ENCODE results near the gene NSMCE4A. TPM values are rescaled to one million over a fixed set of nuclear protein-coding genes. Genes with fewer than 3 reads are reported as not detected.
"Not testable (repeated sequence)": the region's sequence is repeated elsewhere in the genome, so short reads cannot be mapped to it uniquely, and the experiment has no call there.

Gene NSMCE4A
- total RNA-seq, 4 donors from 2014 or later = 65.2 to 135 (median 85.1) TPM

DNA sequence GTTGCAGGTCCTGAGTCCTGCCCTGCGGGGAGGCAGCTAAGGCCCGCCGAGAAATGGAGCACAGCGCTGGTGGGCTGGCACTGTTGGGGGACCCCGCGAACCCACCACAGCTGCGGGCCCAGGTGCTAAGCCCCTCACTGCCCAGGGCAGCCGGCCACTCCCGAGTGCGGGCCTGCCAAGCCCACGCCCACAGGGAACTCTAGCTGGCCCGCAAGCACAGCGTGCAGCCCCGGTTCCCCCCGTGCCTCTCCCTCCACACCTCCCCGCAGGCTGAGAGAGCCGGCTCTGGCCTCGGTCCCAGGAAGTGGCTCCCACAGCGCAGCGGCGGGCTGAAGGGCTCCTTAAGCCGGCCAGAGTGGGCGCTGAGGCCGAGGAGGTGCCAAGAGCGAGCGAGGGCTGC lies 3.5 kb upstream of the NSMCE4A start:
- no peaks in the 10 kb centered on the region for H3K27me3 ChIP-seq
- no peak overlapping the region for H3K4me3 ChIP-seq
- H3K4me1 ChIP-seq = peaks cover 2 to 17% (median 10%) of the 10 kb centered on the region in 3 donors
- WGBS, 2 donors (ENCODE audit: low coverage in 1 of 2) = 100% methylated on average over 2 of the region's 26 CpGs; no CpG with 5 or more reads in 1 of the 2 donors
- H3K27ac ChIP-seq = no peak overlapping the region
- no peaks in the 10 kb centered on the region for H3K36me3 ChIP-seq
- TF ChIP-seq POLR2AphosphoS5 (IDR thresholded peaks at IDR 0.05) = no peak
- no peak for TF ChIP-seq POLR2A (IDR thresholded peaks at IDR 0.05)
- no peak for TF ChIP-seq EP300 (IDR thresholded peaks at IDR 0.05)
- TF ChIP-seq, protein P1, sequence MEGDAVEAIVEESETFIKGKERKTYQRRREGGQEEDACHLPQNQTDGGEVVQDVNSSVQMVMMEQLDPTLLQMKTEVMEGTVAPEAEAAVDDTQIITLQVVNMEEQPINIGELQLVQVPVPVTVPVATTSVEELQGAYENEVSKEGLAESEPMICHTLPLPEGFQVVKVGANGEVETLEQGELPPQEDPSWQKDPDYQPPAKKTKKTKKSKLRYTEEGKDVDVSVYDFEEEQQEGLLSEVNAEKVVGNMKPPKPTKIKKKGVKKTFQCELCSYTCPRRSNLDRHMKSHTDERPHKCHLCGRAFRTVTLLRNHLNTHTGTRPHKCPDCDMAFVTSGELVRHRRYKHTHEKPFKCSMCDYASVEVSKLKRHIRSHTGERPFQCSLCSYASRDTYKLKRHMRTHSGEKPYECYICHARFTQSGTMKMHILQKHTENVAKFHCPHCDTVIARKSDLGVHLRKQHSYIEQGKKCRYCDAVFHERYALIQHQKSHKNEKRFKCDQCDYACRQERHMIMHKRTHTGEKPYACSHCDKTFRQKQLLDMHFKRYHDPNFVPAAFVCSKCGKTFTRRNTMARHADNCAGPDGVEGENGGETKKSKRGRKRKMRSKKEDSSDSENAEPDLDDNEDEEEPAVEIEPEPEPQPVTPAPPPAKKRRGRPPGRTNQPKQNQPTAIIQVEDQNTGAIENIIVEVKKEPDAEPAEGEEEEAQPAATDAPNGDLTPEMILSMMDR (IDR thresholded peaks at IDR 0.05) = no peak
- ATAC-seq = no peak
- no peaks in the 10 kb centered on the region for H3K9me3 ChIP-seq

DNA sequence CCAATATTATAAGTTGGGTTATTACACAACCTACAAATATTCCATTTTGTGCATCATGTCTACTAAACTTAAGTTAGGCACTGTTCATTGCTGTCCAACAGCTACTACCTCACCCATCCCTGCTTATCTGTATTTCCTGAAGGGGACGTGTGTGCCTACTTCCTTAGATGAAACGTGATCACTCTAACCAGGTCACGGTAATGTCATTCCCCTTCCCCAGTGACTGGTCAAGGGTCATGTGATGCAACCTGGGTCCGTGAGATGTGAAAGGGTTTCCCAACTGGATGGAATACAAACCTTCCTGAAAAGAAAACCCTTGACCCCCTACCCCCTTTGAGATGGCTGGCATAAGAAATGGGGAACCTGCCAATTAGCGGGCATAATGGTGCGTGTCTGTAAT lies 1.6 kb upstream of the NSMCE4A start:
- peaks cover 0 to 9% of the 10 kb centered on the region in 2 donors for H3K36me3 ChIP-seq
- no peak overlapping the region for H3K27ac ChIP-seq
- no peak for ATAC-seq
- no peak overlapping the region for H3K4me3 ChIP-seq
- peaks cover 4 to 35% (median 22%) of the 10 kb centered on the region in 3 donors for H3K4me1 ChIP-seq
- no peaks in the 10 kb centered on the region for H3K9me3 ChIP-seq
- TF ChIP-seq POLR2A (IDR thresholded peaks at IDR 0.05) (no peak), POLR2AphosphoS5 (IDR thresholded peaks at IDR 0.05) (no peak), EP300 (IDR thresholded peaks at IDR 0.05) (no peak)
- TF ChIP-seq, protein P1 (IDR thresholded peaks at IDR 0.05) = no peak
- 84 to 92% methylated on average over 4 of the region's 6 CpGs for WGBS, 2 donors (ENCODE audit: low coverage in 1 of 2)
- H3K27me3 ChIP-seq = no peaks in the 10 kb centered on the region

DNA sequence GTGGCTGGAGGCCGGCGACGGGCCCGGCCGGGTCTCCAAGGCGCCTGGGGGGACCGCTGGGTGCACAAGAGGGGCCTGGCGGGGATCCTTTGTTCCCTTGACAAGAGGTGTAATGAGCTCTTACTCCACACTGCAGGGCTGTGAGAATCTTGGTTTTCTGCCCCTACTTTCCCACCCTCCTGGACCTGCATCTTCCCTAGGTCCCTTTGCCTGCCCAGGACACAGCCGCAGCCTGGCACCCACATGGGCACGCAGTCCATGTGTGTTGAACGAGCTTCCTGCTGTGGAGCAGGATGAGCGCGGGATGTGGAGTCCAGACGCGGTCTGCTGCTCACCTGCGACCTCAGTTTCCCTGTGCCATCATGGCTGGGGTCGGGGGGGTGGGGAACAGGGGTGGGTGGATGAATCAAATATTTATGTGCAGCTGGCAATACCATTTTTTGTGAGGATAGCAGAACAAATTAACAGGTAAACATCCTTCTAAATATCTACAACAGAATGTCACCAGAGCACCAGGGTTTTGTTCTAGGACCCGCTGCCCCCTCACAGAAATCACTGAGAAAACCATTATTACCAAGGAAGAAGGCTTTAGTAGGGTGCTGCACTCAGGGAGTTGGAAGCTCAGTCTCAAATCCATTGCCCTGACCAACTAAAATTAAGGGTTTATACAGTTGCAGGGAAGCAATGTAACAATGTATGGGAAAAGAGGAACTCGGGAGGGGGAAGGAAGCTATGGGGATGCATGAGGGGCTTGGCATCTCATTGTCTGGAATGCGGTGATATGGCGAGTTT lies 474 bp upstream of the NSMCE4A start:
- no peaks in the 10 kb centered on the region for H3K27me3 ChIP-seq
- H3K36me3 ChIP-seq = peaks cover 0 to 20% of the 10 kb centered on the region in 2 donors
- 63 to 64% methylated on average over 2 to 9 of the region's 21 CpGs for WGBS, 2 donors (ENCODE audit: low coverage in 1 of 2)
- peak; percentile 25 for ATAC-seq
- H3K27ac ChIP-seq = peak overlapping the region; percentile 93 to 99 (median 98)
- H3K9me3 ChIP-seq = no peaks in the 10 kb centered on the region
- H3K4me3 ChIP-seq = peak overlapping the region; percentile 79 to 84
- TF ChIP-seq, protein P1 (IDR thresholded peaks at IDR 0.05) = peak in 2 of 4 experiments; percentile 78 to 88
- no peak for TF ChIP-seq POLR2AphosphoS5 (IDR thresholded peaks at IDR 0.05)
- H3K4me1 ChIP-seq = peaks cover 4 to 35% (median 22%) of the 10 kb centered on the region in 3 donors

DNA sequence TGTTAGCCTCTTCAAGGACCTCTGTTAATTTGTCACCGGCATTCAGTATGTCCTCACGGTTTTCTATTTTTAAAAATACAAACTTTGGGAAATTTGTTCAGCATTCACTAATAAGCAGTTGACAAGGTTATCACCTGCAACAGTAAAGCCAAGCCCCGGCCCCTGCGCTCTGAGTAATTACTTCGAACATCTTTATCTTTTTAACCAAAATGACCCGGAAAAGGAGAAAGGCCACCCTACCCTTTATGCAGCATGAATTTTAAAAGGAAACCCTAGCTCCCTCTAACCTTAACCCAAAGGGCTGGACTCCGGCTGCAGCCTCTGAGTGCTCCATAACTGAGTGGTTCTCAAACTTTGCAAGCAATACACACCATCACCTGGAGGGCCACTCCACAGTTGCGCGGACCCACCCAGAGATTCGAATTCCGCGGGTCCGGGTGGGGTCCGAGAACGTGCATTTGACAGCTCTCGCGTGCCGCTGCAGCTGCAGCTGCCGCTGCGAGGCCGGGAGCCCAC lies 940 bp downstream of the NSMCE4A start:
- peaks cover 0 to 32% of the 10 kb centered on the region in 2 donors for H3K36me3 ChIP-seq
- H3K4me3 ChIP-seq = peak overlapping the region; percentile 79 to 84
- H3K27ac ChIP-seq = peak overlapping the region; percentile 93 to 99 (median 98)
- ATAC-seq = no peak
- no peak for TF ChIP-seq POLR2A (IDR thresholded peaks at IDR 0.05)
- TF ChIP-seq, protein P1 (IDR thresholded peaks at IDR 0.05) = peak in 1 of 4 experiments; percentile 19
- no peak for TF ChIP-seq POLR2AphosphoS5 (IDR thresholded peaks at IDR 0.05)
- TF ChIP-seq EP300 (IDR thresholded peaks at IDR 0.05) = no peak
- peaks cover 4 to 43% (median 22%) of the 10 kb centered on the region in 3 donors for H3K4me1 ChIP-seq
- no peaks in the 10 kb centered on the region for H3K27me3 ChIP-seq
- WGBS, 2 donors (ENCODE audit: low coverage in 1 of 2) = 12 to 20% methylated on average over 6 of the region's 21 CpGs
- no peaks in the 10 kb centered on the region for H3K9me3 ChIP-seq

DNA sequence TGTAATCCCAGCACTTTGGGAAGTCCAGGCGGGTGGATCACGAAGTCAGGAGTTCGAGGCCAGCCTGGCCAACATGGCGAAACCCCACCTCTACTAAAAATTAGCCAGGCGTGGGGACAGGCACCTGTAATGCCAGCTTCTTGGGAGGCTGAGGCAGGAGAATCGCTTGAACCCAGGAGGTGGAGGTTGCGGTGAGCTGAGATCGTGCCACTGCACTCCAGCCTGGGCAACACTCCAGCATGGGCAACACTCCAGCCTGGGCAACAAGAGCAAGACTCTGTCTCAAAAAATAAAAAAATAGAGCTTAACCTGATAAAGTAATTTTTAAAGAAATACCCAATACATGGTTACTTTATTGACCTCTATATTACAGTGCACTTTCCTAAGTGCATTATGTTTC lies 5.9 kb downstream of the NSMCE4A start:
- Histone ChIP-seq H3K36me3 (peaks cover 0 to 82% of the 10 kb centered on the region in 2 donors), H3K4me1 (peaks cover 4 to 35% (median 16%) of the 10 kb centered on the region in 3 donors)
- H3K27ac ChIP-seq, ATAC-seq, H3K9me3 ChIP-seq, H3K4me3 ChIP-seq, H3K27me3 ChIP-seq: not testable (repeated sequence)
- WGBS, 2 donors (ENCODE audit: low coverage in 1 of 2) = 78 to 88% methylated on average over 4 to 7 of the region's 8 CpGs
